Measurements from ENCODE around the gene DCHS1.

DCHS1 gene

DNA sequence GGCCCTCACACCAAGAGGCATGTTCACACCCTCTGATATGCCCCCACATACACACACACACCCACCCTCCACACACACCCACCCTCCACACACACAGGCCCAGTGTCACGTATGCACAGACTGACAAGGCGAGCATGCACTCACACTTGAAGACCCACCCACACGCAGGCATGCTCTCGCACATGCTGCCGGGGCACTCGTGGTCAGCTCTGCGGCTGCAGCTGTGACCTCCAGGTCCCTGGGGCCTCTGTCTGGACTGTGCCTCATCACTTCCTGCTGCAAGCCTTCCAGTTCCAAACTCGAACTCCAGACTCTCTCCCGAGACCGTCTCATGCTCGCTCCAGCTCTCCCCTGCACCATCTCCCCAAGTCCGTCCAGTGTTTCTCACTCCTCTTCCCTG lies 9.5 kb downstream of the DCHS1 start:
- no peak for DNase-seq

DNA sequence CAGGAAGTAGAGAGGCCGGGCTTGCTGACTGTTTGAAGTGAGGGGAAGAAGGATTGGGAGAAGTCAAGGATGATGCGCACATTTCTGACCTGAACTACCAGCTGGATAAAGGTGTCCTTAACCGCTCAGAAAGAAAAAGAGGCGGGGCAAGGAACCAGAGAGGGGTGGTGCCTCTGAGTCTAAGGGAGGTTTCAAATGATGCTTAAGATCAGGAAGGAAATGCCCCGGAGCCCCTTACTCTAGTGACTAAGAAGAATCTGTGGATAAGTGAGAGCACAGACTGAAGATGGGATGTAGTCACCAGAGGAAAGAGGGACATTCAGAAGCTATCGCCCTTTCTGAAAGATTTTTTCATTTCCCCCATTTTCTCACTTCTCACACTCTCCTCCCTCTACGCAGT lies 12.7 kb downstream of the DCHS1 start:
- DNase-seq = no peak

DNA sequence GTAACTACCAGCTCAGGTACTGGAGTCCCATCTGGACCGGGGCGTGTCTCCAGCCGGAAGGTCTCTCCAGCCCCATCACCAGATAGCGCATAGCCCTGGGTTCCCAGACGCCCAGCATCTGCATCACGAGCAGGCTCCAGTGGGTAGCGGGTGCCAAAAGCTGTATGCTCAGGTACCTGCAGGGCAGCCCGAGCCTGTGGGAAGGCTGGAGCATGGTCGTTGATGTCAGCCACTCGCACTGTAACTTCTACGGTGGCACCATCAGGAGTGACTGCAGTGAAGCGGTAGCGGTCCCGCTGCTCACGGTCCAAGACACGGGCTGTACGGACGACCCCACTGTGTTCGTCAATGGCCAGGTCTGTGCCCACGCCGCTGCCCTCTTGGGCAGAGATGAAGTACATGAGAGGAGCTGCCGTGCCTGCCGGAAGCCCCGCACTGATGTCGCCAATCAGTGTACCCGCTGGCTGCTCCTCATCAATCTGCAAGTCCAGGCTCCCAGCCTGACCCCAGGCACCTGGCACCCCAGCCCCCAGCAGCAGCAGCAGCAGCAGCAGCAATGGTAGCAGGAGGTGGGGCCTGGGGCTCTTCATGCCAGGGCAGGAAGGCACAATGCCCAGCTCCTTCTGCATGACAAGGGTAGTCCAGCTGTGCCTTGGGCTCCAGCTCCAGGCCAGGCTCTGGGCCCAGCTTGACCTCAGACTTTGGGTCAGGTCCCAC lies 14.5 kb downstream of the DCHS1 start:
- DNase-seq = no peak

DNA sequence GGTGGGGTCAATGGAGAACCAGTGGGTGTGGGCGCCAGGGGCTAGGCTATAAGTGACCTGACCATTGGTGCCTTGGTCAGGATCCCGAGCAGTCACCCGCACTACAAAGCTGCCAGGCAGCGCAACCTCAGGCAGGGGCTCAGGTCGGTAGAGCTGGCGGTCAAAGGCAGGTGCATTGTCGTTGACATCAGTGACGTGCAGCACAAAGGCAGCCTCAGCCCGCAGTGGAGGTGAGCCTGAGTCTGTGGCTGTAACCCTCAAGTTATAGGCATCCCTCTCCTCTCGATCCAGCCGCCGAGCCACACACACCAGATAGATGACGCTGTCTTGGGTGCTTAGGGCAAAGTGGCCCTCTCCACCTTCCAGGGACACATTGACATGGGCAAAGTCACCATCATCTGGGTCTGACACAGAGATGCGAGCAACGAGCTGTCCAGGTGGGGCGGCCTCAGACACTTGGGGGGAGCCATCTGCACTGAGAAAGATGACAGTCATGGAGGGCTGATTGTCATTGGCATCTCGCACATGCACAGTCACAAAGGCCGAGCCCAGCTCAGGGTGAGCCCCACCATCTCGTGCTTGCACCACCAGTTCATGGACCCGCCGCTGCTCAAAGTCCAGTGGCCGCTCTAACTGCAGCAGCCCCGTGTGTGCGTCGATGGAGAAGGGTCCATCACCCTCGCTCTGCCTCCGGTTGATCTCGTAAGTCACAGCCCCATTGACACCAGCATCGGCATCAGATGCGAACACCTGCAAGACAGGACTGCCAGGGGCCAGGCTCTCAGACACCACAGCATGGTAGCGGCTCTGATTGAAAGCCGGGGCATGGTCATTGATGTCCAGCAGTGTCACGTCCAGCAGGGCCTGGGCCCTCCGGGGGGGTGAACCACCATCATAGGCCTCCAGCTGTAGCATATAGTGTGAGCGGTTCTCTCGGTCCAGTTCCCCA lies 15.3 kb downstream of the DCHS1 start:
- no peak for DNase-seq

DNA sequence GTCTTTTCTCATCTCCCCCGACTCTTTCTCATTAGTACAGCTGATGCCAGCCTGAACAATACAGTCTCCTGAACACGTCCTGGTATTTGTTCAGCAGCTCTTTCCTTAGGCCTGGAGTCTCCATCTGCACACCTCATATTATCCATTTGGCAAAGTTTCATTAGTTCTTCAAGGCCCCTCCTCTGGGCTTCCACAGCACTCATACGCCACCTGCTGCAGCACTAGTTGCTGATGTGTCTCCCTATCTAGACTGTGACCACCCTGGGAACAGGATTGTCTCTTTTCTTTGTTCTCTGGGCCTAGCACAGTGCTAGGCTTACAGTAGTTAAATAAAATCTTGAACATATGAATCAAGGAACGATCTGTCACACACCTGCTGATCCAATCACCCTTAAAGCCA lies 17.2 kb downstream of the DCHS1 start:
- DNase-seq = no peak

DNA sequence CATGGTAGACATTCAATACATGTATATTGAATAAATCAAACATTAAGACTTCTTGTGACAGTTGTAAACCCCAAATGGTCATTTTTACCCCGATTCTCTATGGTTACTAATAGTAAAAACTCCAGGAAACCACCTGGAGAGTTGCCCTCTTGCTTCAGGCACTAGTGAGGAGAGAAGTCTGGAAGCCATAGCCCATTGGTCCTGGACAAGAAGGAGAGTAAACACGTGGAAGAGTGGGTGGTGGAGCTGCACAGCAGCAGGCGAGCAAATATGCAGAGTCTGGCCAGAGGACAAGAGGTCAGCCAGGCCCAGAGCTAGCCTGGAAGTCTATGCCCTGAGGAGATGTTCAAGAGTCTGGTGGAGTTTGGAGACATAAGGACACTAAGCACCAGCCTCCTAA lies 17.7 kb downstream of the DCHS1 start:
- DNase-seq = no peak

DNA sequence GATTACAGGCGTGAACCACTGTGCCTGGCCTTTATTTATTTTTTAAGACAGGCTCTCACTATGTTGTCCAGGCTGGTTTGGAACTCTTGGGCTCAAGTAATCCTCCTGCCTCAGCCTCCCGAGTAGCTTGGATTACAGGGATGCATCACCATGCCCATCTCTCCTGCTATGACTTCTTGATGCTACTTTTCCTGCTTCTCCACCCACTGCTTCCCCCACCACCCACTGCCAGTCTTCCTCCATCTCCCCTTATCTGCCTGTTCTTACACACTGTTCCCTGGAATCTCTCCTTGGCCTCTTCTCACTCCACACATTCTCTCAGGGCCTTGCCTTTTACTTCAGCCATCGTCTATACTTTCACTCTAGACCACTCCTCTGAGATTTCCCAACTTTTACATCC lies 19.1 kb downstream of the DCHS1 start:
- no peak for DNase-seq

DNA sequence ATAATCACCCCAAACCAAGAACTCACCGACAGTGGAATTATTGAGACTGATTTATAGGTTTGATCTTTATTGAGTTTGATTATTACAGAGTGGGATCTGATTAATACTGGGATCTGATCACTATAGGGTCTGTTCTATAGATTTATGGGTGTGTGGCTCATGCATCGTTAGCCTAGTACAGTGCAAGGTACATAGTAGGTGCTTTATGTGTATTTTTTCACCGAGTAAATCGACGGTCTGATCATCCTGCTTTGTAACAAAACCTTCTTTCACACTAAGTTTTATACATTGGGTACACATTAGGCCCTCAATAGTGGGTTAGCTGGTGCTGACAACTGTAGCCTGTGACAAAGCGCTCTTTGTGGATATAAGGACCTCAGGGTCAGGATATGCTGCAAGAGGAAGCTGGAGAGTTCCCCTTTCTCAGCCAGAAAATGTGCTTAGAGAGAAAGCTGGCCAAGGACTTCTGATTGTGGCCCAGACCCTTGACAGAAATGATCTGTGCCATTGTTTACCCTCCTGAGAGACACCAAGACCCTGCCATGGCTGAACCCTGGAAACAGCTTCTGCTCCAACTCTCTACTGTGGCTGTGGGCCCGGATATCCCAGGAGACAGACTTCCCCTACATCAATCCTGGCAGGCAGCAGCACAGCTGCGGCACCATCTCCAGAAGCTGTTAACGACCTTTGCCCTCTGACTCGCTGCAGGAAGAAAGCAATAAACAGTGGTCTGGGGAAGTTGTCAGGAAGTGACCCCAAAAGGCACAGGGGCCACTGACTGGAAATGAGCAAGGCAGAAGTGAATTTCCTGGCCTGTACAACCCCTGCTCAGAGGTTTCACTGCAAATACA lies 20.3 kb downstream of the DCHS1 start:
- DNase-seq = no peak

DNA sequence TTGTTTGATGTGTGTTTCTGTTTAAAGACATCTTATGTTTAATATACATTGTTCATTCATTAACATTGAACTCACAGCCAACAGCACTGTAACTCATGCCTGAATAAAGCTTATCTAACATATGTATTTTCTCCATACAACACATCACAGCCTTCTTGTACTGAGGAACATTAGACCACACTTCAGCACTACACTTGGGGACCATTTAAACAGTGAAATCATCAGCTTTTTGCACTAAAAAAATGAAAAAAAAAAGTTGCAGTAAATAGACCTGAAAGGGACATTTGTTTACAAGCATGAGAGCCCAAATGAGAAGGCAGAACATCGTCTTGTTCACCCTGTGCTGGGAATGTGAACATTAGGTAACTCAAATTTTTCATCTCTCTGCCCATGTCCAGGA lies 21.1 kb downstream of the DCHS1 start:
- no peak for DNase-seq

DNA sequence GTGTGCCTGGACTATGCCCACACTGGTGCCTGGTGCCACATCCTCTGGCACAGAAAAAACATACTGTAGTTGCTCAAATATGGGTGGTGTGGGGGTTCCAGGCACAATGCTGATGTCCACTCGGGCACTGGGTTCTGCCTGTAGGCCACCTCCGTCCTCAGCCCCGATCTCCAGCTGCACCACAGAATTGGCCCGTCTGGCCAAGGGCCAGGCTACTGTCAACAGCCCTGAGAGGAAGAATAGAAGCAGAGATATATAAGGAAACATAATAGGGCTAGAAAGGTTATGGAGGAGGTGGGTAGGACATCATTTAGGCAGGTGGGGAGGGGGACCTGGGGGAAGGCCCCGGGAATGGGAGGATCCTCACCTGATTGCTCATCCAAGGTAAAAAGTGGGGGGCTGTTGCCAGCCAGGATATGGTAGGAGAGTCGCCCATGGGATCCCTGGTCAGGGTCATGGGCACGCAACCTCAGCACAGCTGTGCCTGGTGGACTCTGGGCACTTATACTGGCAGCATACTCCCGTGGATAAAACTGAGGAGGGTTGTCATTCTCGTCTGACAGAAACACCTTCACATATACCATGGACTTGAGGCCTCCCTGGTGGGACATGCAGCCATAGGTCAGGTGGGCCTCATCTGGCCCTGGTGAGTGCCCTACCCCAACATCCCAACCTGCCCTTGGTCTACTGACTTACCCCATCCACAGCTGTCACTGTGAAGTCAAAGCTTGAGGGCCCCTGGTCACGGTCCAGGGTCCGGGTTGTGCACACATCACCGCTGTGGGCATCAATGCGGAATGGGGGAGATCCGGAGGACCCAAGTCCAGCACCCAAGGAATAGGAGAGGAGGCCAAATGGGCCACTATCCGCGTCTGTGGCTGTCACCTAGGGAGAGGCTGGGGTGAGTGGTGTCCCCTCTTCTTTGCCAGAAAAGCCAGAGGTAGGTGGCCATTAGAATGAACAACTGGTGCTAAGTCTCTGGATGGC lies 21.9 kb downstream of the DCHS1 start:
- no peak for DNase-seq

DNA sequence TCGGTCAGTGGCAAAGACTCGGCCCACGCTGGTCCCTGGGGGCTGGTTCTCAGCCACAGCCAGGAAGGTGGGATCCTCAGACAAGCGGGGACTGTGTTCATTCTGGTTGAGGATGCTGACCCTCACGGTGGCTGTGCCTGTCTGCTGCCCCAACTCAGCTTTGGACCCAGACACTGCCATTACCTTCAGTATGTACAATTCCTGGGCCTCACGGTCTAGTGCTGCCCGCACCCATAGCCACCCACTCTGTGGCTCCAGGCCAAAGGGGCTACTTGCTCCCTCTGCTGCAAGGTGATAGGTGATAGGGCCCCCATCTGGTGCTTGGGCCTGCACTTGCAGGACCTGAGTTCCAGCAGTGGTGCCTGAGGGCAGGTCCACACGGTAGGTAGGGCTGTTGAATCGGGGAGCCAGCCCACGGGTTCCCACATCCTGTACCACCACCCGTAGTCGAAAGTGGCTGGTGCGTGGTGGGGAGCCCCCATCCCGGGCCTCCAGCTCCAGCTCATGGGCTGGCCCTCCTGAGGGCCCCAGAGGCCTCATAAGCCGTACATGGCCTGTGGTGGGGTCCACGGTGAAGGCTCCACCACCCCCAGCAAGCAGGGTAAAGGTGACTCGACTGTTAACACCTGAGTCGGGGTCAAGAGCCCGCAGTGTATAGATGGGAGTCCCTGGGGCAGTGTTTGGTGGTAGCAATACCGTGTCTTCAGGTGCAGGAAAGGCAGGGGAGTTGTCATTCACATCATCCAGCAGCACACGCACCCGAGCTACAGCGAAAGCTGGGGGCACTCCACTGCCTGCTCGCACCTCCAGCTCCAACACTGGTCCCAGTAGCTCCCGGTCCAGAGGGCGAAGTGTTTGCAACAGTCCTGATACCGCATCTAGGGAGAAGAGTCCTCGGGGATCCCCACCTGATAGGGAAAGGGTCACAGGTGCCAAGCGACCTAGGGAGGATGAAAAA lies 23.2 kb downstream of the DCHS1 start:
- DNase-seq = no peak

DNA sequence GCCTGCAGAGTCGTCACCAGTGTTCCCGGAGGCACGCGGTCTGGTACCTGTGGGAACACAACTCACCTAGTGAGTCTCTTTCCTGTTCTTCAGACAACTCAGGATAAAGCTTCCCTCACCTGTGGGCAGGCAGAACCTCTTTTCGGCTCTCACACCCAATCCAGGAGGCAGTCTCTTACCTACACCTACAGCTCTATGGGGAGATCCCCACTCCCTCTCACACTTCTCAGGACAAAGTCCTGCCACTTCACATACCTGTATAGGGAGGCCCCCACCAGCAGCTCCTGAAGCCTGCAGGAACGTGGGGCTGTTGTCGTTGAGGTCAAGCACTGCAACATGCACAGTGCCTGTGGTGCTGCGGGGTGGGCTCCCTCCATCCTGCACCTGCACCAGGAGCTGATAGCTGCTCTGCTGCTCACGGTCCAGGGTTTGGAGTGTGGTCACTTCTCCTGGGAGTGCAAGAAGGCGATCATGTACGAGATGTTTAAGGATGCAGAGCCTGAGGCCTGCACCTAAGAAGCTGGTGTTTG lies 24.2 kb downstream of the DCHS1 start:
- DNase-seq = no peak

DNA sequence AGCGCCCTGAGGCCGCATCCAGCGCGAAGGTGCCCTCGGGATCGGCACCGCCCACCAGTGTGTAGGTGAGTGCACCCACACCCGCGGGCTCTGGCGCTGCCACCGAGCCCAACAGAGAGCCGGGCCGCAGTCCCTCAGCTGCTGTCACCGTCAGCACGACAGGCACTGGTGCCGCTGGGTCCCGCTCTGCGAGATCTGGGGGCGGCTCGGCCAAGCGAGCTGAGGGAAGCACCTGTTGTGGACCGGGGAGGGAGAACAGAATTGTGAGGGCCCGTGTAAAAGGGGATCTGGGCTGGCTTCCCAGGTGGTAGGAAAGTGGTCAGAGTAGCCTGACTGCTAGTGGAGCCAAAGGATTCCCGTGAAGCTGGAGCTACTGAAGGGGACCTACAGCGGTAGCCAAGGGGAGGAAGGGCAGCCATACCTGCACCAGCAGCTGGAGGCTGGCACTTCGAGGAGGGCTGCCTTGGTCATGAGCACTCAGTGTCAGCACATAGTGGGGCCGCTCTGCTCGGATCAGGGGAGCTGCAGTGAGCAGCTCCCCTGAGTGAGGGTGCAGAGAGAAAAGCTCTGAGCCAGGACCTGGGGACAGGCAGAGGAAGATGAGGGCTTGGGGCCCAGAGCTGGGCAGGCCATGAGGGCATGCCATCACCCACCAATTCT lies 24.8 kb downstream of the DCHS1 start:
- DNase-seq = no peak

DNA sequence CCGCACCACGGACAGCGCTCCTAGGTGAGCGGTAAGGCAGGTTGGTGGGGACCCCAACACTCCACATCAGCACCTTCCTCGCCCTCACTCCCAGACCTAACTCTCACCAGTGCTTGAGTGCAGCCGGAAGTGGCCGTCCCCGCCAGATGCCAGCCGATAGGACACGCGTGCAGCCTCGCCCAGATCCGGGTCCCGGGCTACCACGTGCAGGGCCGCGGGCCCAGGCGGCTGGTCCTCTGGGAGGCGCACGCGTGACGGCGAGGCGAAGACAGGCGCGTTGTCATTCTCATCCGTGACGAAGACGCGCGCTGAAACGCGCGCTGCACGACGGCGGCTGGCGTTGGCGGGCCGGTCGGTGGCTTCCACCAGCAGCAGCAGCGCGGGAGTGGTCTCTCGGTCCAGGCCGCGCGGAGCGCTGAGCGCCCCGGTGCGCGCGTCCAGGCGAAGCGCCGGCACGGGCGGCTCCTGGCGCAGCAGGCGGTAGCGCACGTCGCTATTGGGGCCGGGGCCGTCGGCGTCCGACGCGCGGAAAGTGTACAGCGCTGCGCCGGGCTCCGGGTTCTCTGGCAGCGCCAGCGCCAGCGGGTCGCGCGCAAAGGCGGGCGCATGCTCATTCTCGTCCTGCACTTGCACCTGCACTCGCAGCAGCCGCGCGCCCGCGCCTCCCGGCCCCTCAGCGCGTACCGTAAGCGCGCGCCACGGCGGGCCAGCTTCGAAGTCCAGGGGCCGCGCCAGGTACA lies 25.5 kb downstream of the DCHS1 start:
- DNase-seq = no peak

DNA sequence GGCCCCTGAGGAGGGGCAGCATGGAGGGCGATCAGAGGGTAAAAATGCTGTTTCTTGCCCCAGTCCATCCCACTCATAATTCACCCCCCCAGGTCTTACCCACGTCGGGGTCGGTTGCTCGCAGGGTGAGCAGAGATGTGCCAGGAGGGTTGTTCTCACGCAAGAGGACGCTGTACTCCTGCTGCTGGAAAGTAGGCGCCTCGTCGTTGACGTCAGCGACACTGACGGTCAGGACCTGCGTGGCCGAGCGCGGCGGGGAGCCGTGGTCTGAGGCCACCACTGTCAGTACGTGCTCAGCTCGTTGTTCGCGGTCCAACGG lies 26.1 kb downstream of the DCHS1 start:
- no peak for DNase-seq

DNA sequence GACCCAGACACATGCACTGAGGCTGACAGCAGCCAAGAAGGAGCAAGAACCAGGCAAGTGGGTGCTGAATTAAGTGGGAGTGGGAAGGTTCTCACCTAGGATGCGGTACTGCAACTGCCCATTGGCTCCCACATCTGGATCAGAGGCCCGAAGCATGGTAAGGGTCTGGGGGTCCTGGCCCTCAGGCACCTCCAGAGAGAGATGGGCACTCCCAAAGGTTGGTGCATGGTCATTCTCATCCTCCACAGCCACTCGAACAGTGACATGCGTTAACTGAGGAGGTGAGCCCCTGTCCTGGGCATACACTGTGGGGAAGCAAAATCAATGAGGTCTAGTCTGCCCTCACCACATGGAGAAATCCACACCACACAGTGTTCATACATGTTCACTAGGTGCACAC lies 27.1 kb downstream of the DCHS1 start:
- no peak for DNase-seq

DNA sequence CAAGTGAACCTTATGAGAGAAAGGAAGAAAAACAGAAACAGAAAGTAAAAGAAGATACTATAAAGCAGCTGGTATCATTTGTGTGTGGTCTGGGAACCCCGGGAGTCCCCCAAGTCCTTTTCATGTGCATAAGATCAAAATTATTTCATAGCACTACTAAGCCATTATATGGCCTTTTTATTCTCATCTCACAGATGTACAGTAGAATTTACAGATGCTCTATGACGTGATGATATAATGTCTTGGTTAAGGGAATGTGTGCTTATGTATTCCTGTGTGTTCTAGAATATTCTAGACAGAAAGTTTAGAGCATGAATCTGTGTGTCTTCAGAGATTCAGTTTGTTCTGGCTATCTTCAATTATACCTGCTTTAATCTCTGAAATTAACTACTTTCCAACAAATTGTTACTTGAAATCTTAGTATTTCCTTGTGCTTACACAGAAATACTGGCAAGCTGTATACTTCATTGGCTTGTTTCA lies 27.8 kb downstream of the DCHS1 start:
- DNase-seq = no peak

DNA sequence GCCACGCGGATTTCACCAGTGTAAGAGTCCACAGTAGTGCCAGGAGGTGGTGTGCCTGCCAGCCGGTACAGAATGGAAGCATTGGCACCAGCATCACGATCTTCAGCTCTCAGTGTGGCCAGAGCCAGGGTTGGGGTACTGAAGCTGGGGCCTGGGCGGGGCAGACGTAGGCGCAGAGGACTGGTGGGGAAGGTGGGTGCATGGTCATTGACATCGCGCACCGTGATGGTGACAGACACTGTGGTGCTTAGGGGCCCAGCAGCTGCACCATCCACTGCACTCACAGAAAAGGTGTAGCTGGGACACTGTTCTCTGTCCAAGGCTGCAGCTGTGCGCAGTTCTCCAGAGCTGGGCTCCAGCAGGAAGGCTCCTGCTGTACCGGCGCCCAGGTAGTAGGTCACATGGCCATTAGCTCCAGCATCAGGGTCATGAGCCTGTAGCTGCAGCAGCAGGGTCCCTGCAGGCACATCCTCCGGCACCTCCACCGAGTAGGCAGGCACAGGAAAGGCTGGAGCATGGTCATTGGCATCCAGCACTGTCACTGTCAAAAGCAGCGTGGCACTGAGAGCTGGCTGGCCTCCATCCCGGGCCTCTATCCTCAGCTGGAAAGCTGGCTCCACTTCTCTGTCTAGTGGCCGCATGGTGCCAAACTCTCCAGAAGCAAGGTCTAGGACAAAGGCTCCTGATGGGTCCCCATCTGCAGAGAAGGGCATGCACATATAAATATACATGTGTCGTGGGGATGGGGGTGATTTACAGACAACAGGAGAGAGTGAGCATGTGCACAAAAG lies 28.4 kb downstream of the DCHS1 start:
- DNase-seq = no peak
